ENCODE results near the gene GGTLC1. TPM values are rescaled to one million over a fixed set of nuclear protein-coding genes. Genes with fewer than 3 reads are reported as not detected.

GGTLC1 gene
- total and polyA plus RNA-seq, 2 experiments from 2014 or later: not detected

DNA sequence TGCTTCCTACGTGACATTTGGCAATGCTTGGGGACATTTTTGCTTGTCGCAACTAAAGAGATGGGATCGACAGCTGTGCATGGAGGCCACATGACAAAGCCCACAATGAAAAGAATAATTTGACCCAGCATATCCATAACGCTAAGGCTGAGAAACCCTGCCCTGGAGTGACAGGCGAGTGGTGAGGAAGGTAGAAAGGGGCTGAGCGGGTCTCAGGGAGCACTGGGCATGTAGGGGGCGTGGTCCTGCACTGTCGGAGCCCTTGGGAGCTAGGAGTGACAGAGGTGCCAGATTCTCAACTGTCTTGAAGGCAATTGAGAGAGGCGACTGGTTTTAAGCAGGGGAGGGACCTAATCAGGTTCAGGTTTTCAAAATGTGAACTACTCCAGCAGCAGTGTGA lies 13.6 kb downstream of the GGTLC1 start (continued):
- TF ChIP-seq, protein P1, sequence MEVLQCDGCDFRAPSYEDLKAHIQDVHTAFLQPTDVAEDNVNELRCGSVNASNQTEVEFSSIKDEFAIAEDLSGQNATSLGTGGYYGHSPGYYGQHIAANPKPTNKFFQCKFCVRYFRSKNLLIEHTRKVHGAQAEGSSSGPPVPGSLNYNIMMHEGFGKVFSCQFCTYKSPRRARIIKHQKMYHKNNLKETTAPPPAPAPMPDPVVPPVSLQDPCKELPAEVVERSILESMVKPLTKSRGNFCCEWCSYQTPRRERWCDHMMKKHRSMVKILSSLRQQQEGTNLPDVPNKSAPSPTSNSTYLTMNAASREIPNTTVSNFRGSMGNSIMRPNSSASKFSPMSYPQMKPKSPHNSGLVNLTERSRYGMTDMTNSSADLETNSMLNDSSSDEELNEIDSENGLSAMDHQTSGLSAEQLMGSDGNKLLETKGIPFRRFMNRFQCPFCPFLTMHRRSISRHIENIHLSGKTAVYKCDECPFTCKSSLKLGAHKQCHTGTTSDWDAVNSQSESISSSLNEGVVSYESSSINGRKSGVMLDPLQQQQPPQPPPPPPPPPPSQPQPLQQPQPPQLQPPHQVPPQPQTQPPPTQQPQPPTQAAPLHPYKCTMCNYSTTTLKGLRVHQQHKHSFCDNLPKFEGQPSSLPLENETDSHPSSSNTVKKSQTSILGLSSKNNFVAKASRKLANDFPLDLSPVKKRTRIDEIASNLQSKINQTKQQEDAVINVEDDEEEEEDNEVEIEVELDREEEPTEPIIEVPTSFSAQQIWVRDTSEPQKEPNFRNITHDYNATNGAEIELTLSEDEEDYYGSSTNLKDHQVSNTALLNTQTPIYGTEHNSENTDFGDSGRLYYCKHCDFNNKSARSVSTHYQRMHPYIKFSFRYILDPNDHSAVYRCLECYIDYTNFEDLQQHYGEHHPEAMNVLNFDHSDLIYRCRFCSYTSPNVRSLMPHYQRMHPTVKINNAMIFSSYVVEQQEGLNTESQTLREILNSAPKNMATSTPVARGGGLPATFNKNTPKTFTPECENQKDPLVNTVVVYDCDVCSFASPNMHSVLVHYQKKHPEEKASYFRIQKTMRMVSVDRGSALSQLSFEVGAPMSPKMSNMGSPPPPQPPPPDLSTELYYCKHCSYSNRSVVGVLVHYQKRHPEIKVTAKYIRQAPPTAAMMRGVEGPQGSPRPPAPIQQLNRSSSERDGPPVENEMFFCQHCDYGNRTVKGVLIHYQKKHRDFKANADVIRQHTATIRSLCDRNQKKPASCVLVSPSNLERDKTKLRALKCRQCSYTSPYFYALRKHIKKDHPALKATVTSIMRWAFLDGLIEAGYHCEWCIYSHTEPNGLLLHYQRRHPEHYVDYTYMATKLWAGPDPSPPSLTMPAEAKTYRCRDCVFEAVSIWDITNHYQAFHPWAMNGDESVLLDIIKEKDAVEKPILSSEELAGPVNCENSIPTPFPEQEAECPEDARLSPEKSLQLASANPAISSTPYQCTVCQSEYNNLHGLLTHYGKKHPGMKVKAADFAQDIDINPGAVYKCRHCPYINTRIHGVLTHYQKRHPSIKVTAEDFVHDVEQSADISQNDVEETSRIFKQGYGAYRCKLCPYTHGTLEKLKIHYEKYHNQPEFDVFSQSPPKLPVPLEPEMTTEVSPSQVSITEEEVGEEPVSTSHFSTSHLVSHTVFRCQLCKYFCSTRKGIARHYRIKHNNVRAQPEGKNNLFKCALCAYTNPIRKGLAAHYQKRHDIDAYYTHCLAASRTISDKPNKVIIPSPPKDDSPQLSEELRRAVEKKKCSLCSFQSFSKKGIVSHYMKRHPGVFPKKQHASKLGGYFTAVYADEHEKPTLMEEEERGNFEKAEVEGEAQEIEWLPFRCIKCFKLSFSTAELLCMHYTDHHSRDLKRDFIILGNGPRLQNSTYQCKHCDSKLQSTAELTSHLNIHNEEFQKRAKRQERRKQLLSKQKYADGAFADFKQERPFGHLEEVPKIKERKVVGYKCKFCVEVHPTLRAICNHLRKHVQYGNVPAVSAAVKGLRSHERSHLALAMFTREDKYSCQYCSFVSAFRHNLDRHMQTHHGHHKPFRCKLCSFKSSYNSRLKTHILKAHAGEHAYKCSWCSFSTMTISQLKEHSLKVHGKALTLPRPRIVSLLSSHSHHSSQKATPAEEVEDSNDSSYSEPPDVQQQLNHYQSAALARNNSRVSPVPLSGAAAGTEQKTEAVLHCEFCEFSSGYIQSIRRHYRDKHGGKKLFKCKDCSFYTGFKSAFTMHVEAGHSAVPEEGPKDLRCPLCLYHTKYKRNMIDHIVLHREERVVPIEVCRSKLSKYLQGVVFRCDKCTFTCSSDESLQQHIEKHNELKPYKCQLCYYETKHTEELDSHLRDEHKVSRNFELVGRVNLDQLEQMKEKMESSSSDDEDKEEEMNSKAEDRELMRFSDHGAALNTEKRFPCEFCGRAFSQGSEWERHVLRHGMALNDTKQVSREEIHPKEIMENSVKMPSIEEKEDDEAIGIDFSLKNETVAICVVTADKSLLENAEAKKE (CRISPR knock-in tag; IDR thresholded peaks at IDR 0.05): no peak
- TF ChIP-seq ZNF114 (CRISPR knock-in tag; IDR thresholded peaks at IDR 0.05) (no peak), NANOG (IDR thresholded peaks at IDR 0.05; ENCODE audit: borderline replicate concordance) (no peak)

- Histone ChIP-seq H3K4me2 (0 out of 2 replicates have a peak overlapping the region, but pooled peaks have one; percentile 21), H3K4me3 (no peak overlapping the region), H3K4me1 (ENCODE audit: insufficient read depth) (peaks cover 13% of the 10 kb centered on the region), H3K27ac (ENCODE audit: low read depth) (no peak overlapping the region), H3K27me3 (ENCODE audit: insufficient read depth) (no peaks in the 10 kb centered on the region), H3K79me2 (replicated peaks; ENCODE audit: insufficient read depth) (no peaks in the 10 kb centered on the region), H3F3A (replicated peaks; ENCODE audit: low read depth) (no peaks in the 10 kb centered on the region), H2AFZ (no peak overlapping the region), H3K9me2 (ENCODE audit: insufficient read depth) (peaks cover 5% of the 10 kb centered on the region; the same call in 1 of the 2 replicates), H3K36me3 (ENCODE audit: insufficient read depth) (no peaks in the 10 kb centered on the region), H4K20me1 (replicated peaks; ENCODE audit: insufficient read depth) (no peaks in the 10 kb centered on the region)
- Mint-ChIP-seq H3K9me3 (peaks cover 10% of the 10 kb centered on the region), H3K4me3 (no peak overlapping the region), H3K27me3 (ENCODE audit: insufficient read depth, low read depth, poor library complexity) (peaks cover 3% of the 10 kb centered on the region), H3K4me1 (peaks cover 10% of the 10 kb centered on the region; the same call in 2 of the 3 replicates), H3K27ac (no peak overlapping the region), H3K36me3 (ENCODE audit: low read depth) (peaks cover 2% of the 10 kb centered on the region; the same call in 2 of the 3 replicates)
- TF ChIP-seq EZH2 (IDR thresholded peaks at IDR 0.05; ENCODE audit: low read depth, unreplicated experiment) (no peak), POLR2AphosphoS5 (IDR thresholded peaks at IDR 0.05; ENCODE audit: low read depth) (no peak), NANOG (IDR thresholded peaks at IDR 0.05; ENCODE audit: borderline replicate concordance) (no peak), STAT1 (IDR thresholded peaks at IDR 0.05; ENCODE audit: unreplicated experiment) (no peak), ETS1 (IDR thresholded peaks at IDR 0.05) (no peak), CREB1 (CRISPR knock-in tag; IDR thresholded peaks at IDR 0.05; ENCODE audit: low read depth) (no peak)
- TF ChIP-seq, protein P1 (CRISPR knock-in tag; IDR thresholded peaks at IDR 0.05): no peak
- ATAC-seq (no peak), DNase-seq (ENCODE audit: low spot score) (no peak)
Measured at GRCh38 chr20:23971310-23971709, 17.3 kb downstream of the GGTLC1 start.
